Body of pancreas (tissue), 4 donors: ENCODE measurements around the gene ASPHD2. TPM values are rescaled to one million over a fixed set of nuclear protein-coding genes. Genes with fewer than 3 reads are reported as not detected.

Source experiments
- ATAC-seq: fragments of 150-250 bp; one replicate; pipeline ENCODE4 v1.9.1; 2016
- DNase-seq, 4 donors: peaks; one replicate each; pipeline ENCODE4 v3.0.0-alpha.2; 2019
- H3K27ac ChIP-seq, 4 donors: fragments of 200-600 bp; sonication (generic); 1 replicate in 3 of 4; 2 replicates in 1 of 4; pipeline versions ENCODE4 v1.5.1 to v1.6.1; 2016 to 2019; ENCODE audit warnings: mild to moderate bottlenecking in 1 of 4, mixed read lengths in 1 of 4, moderate library complexity in 1 of 4
- H3K27me3 ChIP-seq, 2 donors: fragments of 200-600 bp; sonication (generic); one replicate each; pipeline ENCODE4 v1.6.0; 2016; ENCODE audit warnings: mild to moderate bottlenecking in 1 of 2
- H3K36me3 ChIP-seq, 2 donors: fragments of 200-600 bp; sonication (generic); replicated peaks in 1 of 2; 2 replicates each; pipeline ENCODE4 v1.5.1; 2016; ENCODE audit warnings: low read depth in 2 of 2; ENCODE audit not compliant: insufficient read depth in 1 of 2
- H3K4me1 ChIP-seq: fragments of 200-600 bp; sonication (generic); one replicate; pipeline ENCODE4 v1.6.0; 2016
- H3K4me3 ChIP-seq, 2 donors: fragments of 200-600 bp; sonication (generic); 1 replicate in 1 of 2; 2 replicates in 1 of 2; pipeline ENCODE4 v1.5.1; 2016 to 2019
- H3K9me3 ChIP-seq, 3 donors: fragments of 200-600 bp; sonication (generic); 1 replicate in 2 of 3; 2 replicates in 1 of 3; pipeline ENCODE4 v1.5.1; 2016
- CTCF ChIP-seq, 7 experiments: fragments of 450-650 bp in 4 of 7; fragments of 200-600 bp in 3 of 7; sonication (generic) in 3 of 7; IDR thresholded peaks; one replicate each; pipeline ENCODE4 v1.5.1; 2016 to 2019; ENCODE audit warnings: antibody characterized with exemption in 7 of 7
- POLR2A ChIP-seq, 3 donors: fragments of 450-650 bp; IDR thresholded peaks; one replicate each; pipeline ENCODE4 v1.6.1; 2016; ENCODE audit warnings: antibody characterized with exemption in 3 of 3, mild to moderate bottlenecking in 2 of 3
- WGBS, 2 donors: methylation state at CpG; one replicate each; pipeline ENCODE4 v1.1.5; 2017; 5-methylcytosine and 5-hydroxymethylcytosine counted together
- intact Hi-C: fragments of 100-400 bp; cut with DNase I; formaldehyde crosslinking; loops from one replicate; pipeline ENCODE4 v1.15.1; 2023
- total RNA-seq, 2 donors: library from RNA; depleted of rRNA; stranded (reverse); fragments of >200 nt; gene quantifications; one replicate each; pipeline ENCODE4 v1.1.0, GENCODE V29; 2016

ASPHD2 gene
- total RNA-seq, 2 donors from 2014 or later: 0.33 to 1.6 TPM

GRCh38 chr22:26448334-26448733 lies 19.3 kb downstream of the ASPHD2 start:
- WGBS, 2 donors: 72 to 78% methylated on average over 5 of the region's 5 CpGs
- no peaks in the 10 kb centered on the region for H3K9me3 ChIP-seq
- intact Hi-C loops: no loop called here
- TF ChIP-seq POLR2A (IDR thresholded peaks at IDR 0.05) (no peak), CTCF (IDR thresholded peaks at IDR 0.05) (no peak)
- no peaks in the 10 kb centered on the region for H3K27me3 ChIP-seq
- DNase-seq (no peak), ATAC-seq (no peak)
- H3K4me3 ChIP-seq: no peak overlapping the region
- no peak overlapping the region for H3K27ac ChIP-seq
- H3K36me3 ChIP-seq: peaks cover 0 to 13% of the 10 kb centered on the region in 2 donors
- H3K4me1 ChIP-seq: no peaks in the 10 kb centered on the region

GRCh38 chr22:26448941-26449340 lies 19.9 kb downstream of the ASPHD2 start:
- Histone ChIP-seq H3K4me1 (no peaks in the 10 kb centered on the region), H3K9me3 (no peaks in the 10 kb centered on the region), H3K27ac (no peak overlapping the region), H3K36me3 (peaks cover 0 to 14% of the 10 kb centered on the region in 2 donors), H3K27me3 (no peaks in the 10 kb centered on the region), H3K4me3 (no peak overlapping the region)
- ATAC-seq (no peak), DNase-seq (no peak)
- WGBS, 2 donors: 87 to 88% methylated on average over 6 of the region's 6 CpGs
- intact Hi-C loops: no loop called here
- no peak for TF ChIP-seq CTCF (IDR thresholded peaks at IDR 0.05)
- no peak for TF ChIP-seq POLR2A (IDR thresholded peaks at IDR 0.05)

- Histone ChIP-seq H3K4me3 (no peak overlapping the region), H3K27ac (no peak overlapping the region), H3K27me3 (no peaks in the 10 kb centered on the region), H3K36me3 (peaks cover 0 to 14% of the 10 kb centered on the region in 2 donors), H3K9me3 (no peaks in the 10 kb centered on the region), H3K4me1 (no peaks in the 10 kb centered on the region)
- intact Hi-C loops: no loop called here
- DNase-seq (no peak), ATAC-seq (no peak)
- WGBS, 2 donors: 76 to 80% methylated on average over 7 to 9 of the region's 9 CpGs
- TF ChIP-seq POLR2A (IDR thresholded peaks at IDR 0.05) (no peak), CTCF (IDR thresholded peaks at IDR 0.05) (no peak)
Observed at GRCh38 chr22:26450453-26451185, 21.6 kb downstream of the ASPHD2 start.

- WGBS, 2 donors: 92 to 95% methylated on average over 23 of the region's 23 CpGs
- intact Hi-C loops: no loop called here
Observed at GRCh38 chr22:26452236-26453016, 23.4 kb downstream of the ASPHD2 start.

More at GRCh38 chr22:26452236-26453016, 23.4 kb downstream of the ASPHD2 start:
- Histone ChIP-seq H3K4me3 (no peak overlapping the region), H3K36me3 (peaks cover 0 to 19% of the 10 kb centered on the region in 2 donors), H3K9me3 (no peaks in the 10 kb centered on the region), H3K4me1 (no peaks in the 10 kb centered on the region), H3K27me3 (no peaks in the 10 kb centered on the region), H3K27ac (no peak overlapping the region)
- DNase-seq (no peak), ATAC-seq (no peak)
- TF ChIP-seq POLR2A (IDR thresholded peaks at IDR 0.05) (no peak), CTCF (IDR thresholded peaks at IDR 0.05) (no peak)
